HepG2 (cell line): Measurements from ENCODE around the gene C5AR1. TPM values are rescaled to one million over a fixed set of nuclear protein-coding genes. Genes with fewer than 3 reads are reported as not detected.

ENCODE experiments used
- ADNP ChIP-seq: sonication (generic); formaldehyde crosslinking; IDR thresholded peaks from 2 replicates; pipeline ENCODE4 v1.4.0; 2020; ENCODE audit warnings: missing genetic modification reagents
- ARNT2 ChIP-seq: sonication (generic); formaldehyde crosslinking; IDR thresholded peaks from 2 replicates; pipeline ENCODE4 v1.8.0; 2022; ENCODE audit warnings: mild to moderate bottlenecking, low read depth, missing genetic modification reagents, moderate library complexity
- DZIP1 ChIP-seq: sonication (generic); formaldehyde crosslinking; IDR thresholded peaks from 2 replicates; pipeline ENCODE4 v1.5.0; 2020; ENCODE audit warnings: mild to moderate bottlenecking, missing genetic modification reagents
- HMG20B ChIP-seq: conservative IDR thresholded peaks from 2 replicates; pipeline ENCODE4 v1.6.1; 2016; ENCODE audit warnings: missing genetic modification reagents, missing compliant biosample characterization
- HNRNPLL ChIP-seq: fragments of 200-400 bp; formaldehyde crosslinking; IDR thresholded peaks from 2 replicates; pipeline ENCODE4 v1.6.1; 2017; ENCODE audit warnings: mild to moderate bottlenecking, low read depth, low read length; ENCODE audit not compliant: poor library complexity, severe bottlenecking
- JUND ChIP-seq: sonication (generic); formaldehyde crosslinking; IDR thresholded peaks from 2 replicates; pipeline ENCODE4 v1.8.0; 2022; ENCODE audit warnings: mild to moderate bottlenecking, missing genetic modification reagents
- KDM5A ChIP-seq: fragments of 200-600 bp; sonication (generic); IDR thresholded peaks from 2 replicates; pipeline ENCODE4 v1.7.0; 2018; ENCODE audit warnings: antibody characterized with exemption, mild to moderate bottlenecking, low read length, borderline replicate concordance
- KMT2A ChIP-seq: sonication (generic); formaldehyde crosslinking; IDR thresholded peaks from 2 replicates; pipeline ENCODE4 v1.4.0; 2020; ENCODE audit warnings: missing genetic modification reagents
- MTA3 ChIP-seq: sonication (generic); formaldehyde crosslinking; IDR thresholded peaks from 2 replicates; pipeline ENCODE4 v1.4.0; 2020; ENCODE audit warnings: missing genetic modification reagents
- PLRG1 ChIP-seq: fragments of 450-650 bp; conservative IDR thresholded peaks from 2 replicates; pipeline ENCODE4 v1.6.1; 2016
- RERE ChIP-seq: IDR thresholded peaks from 2 replicates; pipeline ENCODE4 v1.6.1; 2016; ENCODE audit warnings: low read depth, missing genetic modification reagents, missing compliant biosample characterization
- RFX1 ChIP-seq: fragments of 450-650 bp; IDR thresholded peaks from 2 replicates; pipeline ENCODE4 v1.6.1; 2017
- SOX6 ChIP-seq, 2 experiments: fragments of 450-650 bp in 1 of 2; sonication (generic) in 1 of 2; formaldehyde crosslinking in 1 of 2; IDR thresholded peaks; 2 replicates each; pipeline versions ENCODE4 v1.4.0 to v1.6.1; 2017 to 2020; ENCODE audit warnings: antibody characterized with exemption in 1 of 2, mild to moderate bottlenecking in 1 of 2, missing genetic modification reagents in 1 of 2
- ZKSCAN1 ChIP-seq: fragments of 150-350 bp; IDR thresholded peaks from 2 replicates; pipeline ENCODE4 v1.6.1; 2014; ENCODE audit warnings: low read length
- ZNF382 ChIP-seq: sonication (generic); formaldehyde crosslinking; IDR thresholded peaks from 2 replicates; pipeline ENCODE4 v1.5.0; 2020; ENCODE audit warnings: missing genetic modification reagents, mild to moderate bottlenecking, borderline replicate concordance
- ZNF441 ChIP-seq: sonication (generic); formaldehyde crosslinking; IDR thresholded peaks from 2 replicates; pipeline ENCODE4 v1.7.0; 2021; ENCODE audit warnings: missing genetic modification reagents, borderline replicate concordance
- ZNF451 ChIP-seq: sonication (generic); formaldehyde crosslinking; IDR thresholded peaks from 2 replicates; pipeline ENCODE4 v1.5.0; 2020; ENCODE audit warnings: mild to moderate bottlenecking, missing genetic modification reagents
- ZNF552 ChIP-seq: sonication (generic); formaldehyde crosslinking; IDR thresholded peaks from 2 replicates; pipeline ENCODE4 v1.9.0; 2022; ENCODE audit warnings: missing genetic modification reagents, mild to moderate bottlenecking, borderline replicate concordance
- ZNF570 ChIP-seq: sonication (generic); formaldehyde crosslinking; IDR thresholded peaks from 2 replicates; pipeline ENCODE4 v1.4.0; 2020; ENCODE audit warnings: mild to moderate bottlenecking, missing genetic modification reagents, borderline replicate concordance
- ZNF576 ChIP-seq: sonication (generic); formaldehyde crosslinking; IDR thresholded peaks from 2 replicates; pipeline ENCODE4 v1.4.0; 2020; ENCODE audit warnings: mild to moderate bottlenecking, missing genetic modification reagents
- ZNF672 ChIP-seq: sonication (generic); formaldehyde crosslinking; IDR thresholded peaks from 2 replicates; pipeline ENCODE4 v1.8.1; 2022; ENCODE audit warnings: missing genetic modification reagents
- ZNF782 ChIP-seq: sonication (generic); formaldehyde crosslinking; IDR thresholded peaks from 2 replicates; pipeline ENCODE4 v1.4.0; 2020; ENCODE audit warnings: missing genetic modification reagents, mild to moderate bottlenecking, borderline replicate concordance
- polyA plus RNA-seq, 8 experiments: library from polyadenylated mRNA; depleted of rRNA in 3 of 8; stranded (reverse) in 7 of 8; unstranded in 1 of 8; fragments of >200 nt; fragmentation: Illumina TruSeq in 4 of 8; extraction: Trizol in 4 of 8; gene quantifications; 2 replicates each; pipeline versions ENCODE4 v1.2.1 to v1.2.3, GENCODE V29; 2011 to 2016; ENCODE audit warnings: low read depth in 4 of 8, missing spikeins in 1 of 8, mixed read lengths in 1 of 8; ENCODE audit not compliant: insufficient read depth in 1 of 8
- total RNA-seq, 5 experiments: library from RNA; depleted of rRNA; stranded (reverse); fragments of >200 nt; fragmentation: Illumina TruSeq; extraction: Trizol; gene quantifications; 2 replicates each; pipeline ENCODE4 v1.2.3, GENCODE V29; 2016; ENCODE audit warnings: low read depth in 1 of 5

The C5AR1 gene
- total and polyA plus RNA-seq, 2 of the 13 experiments (the other 11 are each of a cell fraction or from before 2014, with no cell fraction given): 0.07 to 1.6 TPM

DNA sequence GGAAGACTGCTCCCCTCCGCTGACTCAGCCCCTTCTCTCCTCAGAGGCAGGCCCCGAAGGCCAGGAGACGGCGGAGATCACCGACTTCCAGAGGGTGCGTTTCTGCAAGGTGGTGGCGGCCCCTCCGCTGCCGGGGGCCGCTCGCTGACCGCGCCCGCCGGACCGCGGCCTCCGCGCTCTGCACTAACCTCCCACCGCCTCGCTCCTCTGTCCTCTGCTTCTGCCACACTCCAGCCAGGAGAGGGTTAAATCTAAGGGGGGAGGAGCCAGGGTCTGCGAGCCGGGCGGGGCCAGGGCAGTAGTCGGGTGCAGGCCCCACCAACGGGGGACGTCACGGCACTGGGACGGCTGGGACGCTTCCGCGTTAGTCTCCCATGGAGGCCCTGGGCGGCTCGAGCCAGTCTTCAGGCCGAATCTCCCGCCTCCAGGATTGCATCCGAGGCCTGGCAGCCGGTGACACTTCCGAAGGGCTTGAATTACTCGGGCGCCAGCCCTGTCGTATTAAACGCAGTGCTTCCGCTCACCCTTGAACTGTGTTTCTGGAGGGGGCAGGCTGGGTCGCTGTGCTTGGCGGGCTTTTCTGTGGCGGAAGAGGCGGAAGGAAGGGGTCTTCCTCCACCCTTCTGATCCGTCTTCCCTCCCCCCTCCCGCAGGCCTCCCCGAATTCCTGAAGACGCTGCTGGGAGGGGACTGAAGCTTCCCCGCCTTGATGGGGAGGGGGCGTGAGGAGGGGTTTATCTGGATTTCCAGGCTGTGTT, 36.2 kb upstream of the C5AR1 start (continued):
- TF ChIP-seq RERE (CRISPR knock-in tag): no peak
- TF ChIP-seq ARNT2 (CRISPR knock-in tag): peak; percentile 63; the same call in 1 of the 2 replicates
- peak; percentile 61; the same call in 1 of the 2 replicates for TF ChIP-seq KMT2A (CRISPR knock-in tag)
- TF ChIP-seq ZNF570: no peak
- TF ChIP-seq PLRG1: no peak
- 0 out of 2 replicates have a peak, but pooled peaks have one; percentile 80 for TF ChIP-seq ZNF451 (CRISPR knock-in tag)
- 0 out of 2 replicates have a peak, but pooled peaks have one; percentile 35 for TF ChIP-seq ZNF782 (CRISPR knock-in tag)
- 0 out of 2 replicates have a peak, but pooled peaks have one; percentile 18 for TF ChIP-seq JUND
- no peak for TF ChIP-seq HMG20B (CRISPR knock-in tag)
- TF ChIP-seq ZNF576 (CRISPR knock-in tag): no peak
- no peak for TF ChIP-seq MTA3 (CRISPR knock-in tag)
- no peak for TF ChIP-seq ZKSCAN1
- peak; percentile 22; the same call in 1 of the 2 replicates for TF ChIP-seq ZNF441 (CRISPR knock-in tag)
- peak; percentile 66; the same call in 1 of the 2 replicates for TF ChIP-seq DZIP1
- no peak for TF ChIP-seq SOX6 (IDR thresholded peaks at IDR 0.05)
- TF ChIP-seq SOX6 (CRISPR knock-in tag; IDR thresholded peaks at IDR 0.05): peak; percentile 44; the same call in 1 of the 2 replicates
- no peak for TF ChIP-seq RFX1
- peak; percentile 81; the same call in 1 of the 2 replicates for TF ChIP-seq KDM5A
- TF ChIP-seq HNRNPLL: peak; percentile 39
- TF ChIP-seq ZNF382 (CRISPR knock-in tag): no peak
- TF ChIP-seq ZNF672 (CRISPR knock-in tag): no peak; the same call in 1 of the 2 replicates
- TF ChIP-seq ZNF552 (CRISPR knock-in tag): 0 out of 2 replicates have a peak, but pooled peaks have one; percentile 30
- TF ChIP-seq ADNP (CRISPR knock-in tag): no peak
